ENCODE results near the gene PRR20G. TPM values are rescaled to one million over a fixed set of nuclear protein-coding genes. Genes with fewer than 3 reads are reported as not detected.

Gene PRR20G
- total RNA-seq, 5 donors from 2014 or later (not counting 1 experiment from before 2014, with no cell fraction given) = not detected

DNA sequence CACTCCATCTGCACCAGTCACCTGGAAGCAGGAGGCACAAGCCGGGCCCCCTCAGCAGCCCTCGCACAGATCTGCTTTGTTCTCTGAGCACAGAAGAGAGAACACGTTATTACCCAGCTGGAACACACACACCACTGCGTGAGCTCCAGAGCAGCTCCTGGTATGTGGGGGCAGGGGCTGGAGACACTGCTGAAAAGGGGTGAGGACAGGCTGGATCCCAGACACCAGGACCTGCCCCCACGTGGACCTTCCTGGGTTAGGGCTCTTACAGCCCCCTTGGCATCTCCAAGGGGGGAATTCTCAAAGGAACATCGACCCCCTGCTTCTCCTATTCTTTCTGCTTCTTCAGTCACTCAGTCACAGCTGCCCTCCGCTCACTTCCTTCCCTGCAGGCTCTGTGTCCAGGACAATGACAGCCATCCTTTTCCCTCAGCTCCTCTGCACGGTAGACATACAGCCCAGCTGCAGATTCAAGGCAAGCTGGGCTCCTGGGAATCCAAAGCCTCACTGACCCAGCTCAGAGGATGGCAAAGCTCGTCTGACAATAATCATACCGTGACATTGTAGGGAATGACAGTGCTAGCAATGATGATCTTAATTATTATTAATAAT, 33.7 kb downstream of the PRR20G start:
- H3K36me3 Mint-ChIP-seq = no peaks in the 10 kb centered on the region
- 45% methylated on average over 4 of the region's 10 CpGs for WGBS (ENCODE audit: insufficient coverage)
- peaks cover under 1 to 8% (median 3%) of the 10 kb centered on the region in 3 donors for H3K9me3 Mint-ChIP-seq
- ATAC-seq (replicated peaks in 1 of 4) (no peak), DNase-seq (no peak)
- no peaks in the 10 kb centered on the region for H3K4me1 ChIP-seq (ENCODE audit: control insufficient read depth in 1 of 2, extremely low read depth in 1 of 2, insufficient read depth in 2 of 2, low read length in 2 of 2)
- H3K27me3 Mint-ChIP-seq = peaks cover 2 to 5% of the 10 kb centered on the region in 2 donors
- no peaks in the 10 kb centered on the region for H3K4me1 Mint-ChIP-seq
- H3K9me3 ChIP-seq = no peaks in the 10 kb centered on the region
- ChIA-PET CTCF (no interaction called here), POLR2A (no interaction called here)
- H3K27ac Mint-ChIP-seq = no peak overlapping the region
- no peak overlapping the region for H3K27ac ChIP-seq (ENCODE audit: low read length)
- no peak overlapping the region for H3K4me3 Mint-ChIP-seq
- peaks cover 0 to 12% of the 10 kb centered on the region in 2 experiments for H3K27me3 ChIP-seq (replicated peaks in 1 of 2; ENCODE audit: control insufficient read depth in 2 of 2, extremely low read depth in 1 of 2, insufficient read depth in 2 of 2, low read length in 1 of 2)
- no peak overlapping the region for H3K4me3 ChIP-seq (ENCODE audit: control insufficient read depth in 1 of 2, extremely low read depth in 1 of 2, low read length in 1 of 2)
- no peaks in the 10 kb centered on the region for H3K36me3 ChIP-seq (ENCODE audit: control insufficient read depth in 2 of 2, extremely low read depth in 1 of 2, insufficient read depth in 1 of 2, low read length in 1 of 2)

DNA sequence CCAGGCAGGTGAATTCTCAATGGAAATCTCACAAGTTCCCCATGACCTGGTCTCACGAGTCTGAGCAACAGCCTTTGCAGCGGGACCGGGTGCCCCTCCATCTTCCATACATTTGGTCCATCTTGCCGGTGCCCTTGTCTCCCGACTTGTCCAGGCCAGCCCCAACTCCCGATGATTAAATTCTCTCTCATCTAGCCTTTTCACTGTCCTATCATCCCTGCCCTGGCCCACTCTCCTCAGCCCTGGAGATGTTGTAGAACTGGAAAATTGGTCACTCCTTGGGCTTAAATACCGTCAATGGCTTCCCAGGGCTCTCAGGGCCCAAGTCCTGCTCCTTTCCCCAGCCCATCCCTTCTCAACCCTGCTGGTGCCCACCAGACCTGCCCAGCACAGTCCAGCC, 34.4 kb downstream of the PRR20G start:
- Mint-ChIP-seq H3K4me1 (no peaks in the 10 kb centered on the region), H3K9me3 (peaks cover 4 to 13% (median 5%) of the 10 kb centered on the region in 3 donors), H3K4me3 (no peak overlapping the region), H3K27me3 (peaks cover 2 to 5% of the 10 kb centered on the region in 2 donors), H3K36me3 (no peaks in the 10 kb centered on the region), H3K27ac (no peak overlapping the region)
- no peaks in the 10 kb centered on the region for H3K9me3 ChIP-seq
- WGBS (ENCODE audit: insufficient coverage) = 83% methylated on average over 4 of the region's 7 CpGs
- peaks cover 0 to 12% of the 10 kb centered on the region in 2 experiments for H3K27me3 ChIP-seq (replicated peaks in 1 of 2; ENCODE audit: control insufficient read depth in 2 of 2, extremely low read depth in 1 of 2, insufficient read depth in 2 of 2, low read length in 1 of 2)
- ATAC-seq (replicated peaks in 1 of 4) (no peak), DNase-seq (no peak)
- no peaks in the 10 kb centered on the region for H3K4me1 ChIP-seq (ENCODE audit: control insufficient read depth in 1 of 2, extremely low read depth in 1 of 2, insufficient read depth in 2 of 2, low read length in 2 of 2)
- CTCF ChIA-PET = no interaction called here
- no peak overlapping the region for H3K4me3 ChIP-seq (ENCODE audit: control insufficient read depth in 1 of 2, extremely low read depth in 1 of 2, low read length in 1 of 2)
- no peak overlapping the region for H3K27ac ChIP-seq (ENCODE audit: low read length)
- no peaks in the 10 kb centered on the region for H3K36me3 ChIP-seq (ENCODE audit: control insufficient read depth in 2 of 2, extremely low read depth in 1 of 2, insufficient read depth in 1 of 2, low read length in 1 of 2)
- POLR2A ChIA-PET = no interaction called here

DNA sequence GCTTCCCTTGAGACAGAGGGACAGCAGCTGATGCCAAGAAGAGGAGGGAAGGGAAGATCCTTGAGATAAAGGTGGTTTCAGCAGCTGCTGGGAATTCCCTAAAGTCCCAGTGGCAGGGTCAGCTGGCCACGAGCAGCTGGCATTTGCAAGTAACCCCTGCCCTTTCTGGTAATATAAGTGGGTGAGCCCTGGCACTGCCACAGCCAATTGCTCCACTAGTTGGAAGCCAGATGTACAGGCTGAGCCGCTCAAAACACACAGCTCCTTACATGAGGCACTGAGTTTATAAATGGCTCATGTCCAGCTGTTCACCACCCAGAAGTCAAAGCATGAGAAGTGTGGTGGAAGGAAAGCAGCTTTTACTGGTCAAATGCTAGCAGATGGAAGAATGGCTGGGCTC, 35.4 kb downstream of the PRR20G start:
- DNase-seq (no peak), ATAC-seq (replicated peaks in 1 of 4) (no peak)
- Histone ChIP-seq H3K4me1 (ENCODE audit: control insufficient read depth in 1 of 2, extremely low read depth in 1 of 2, insufficient read depth in 2 of 2, low read length in 2 of 2) (no peaks in the 10 kb centered on the region), H3K9me3 (peaks cover 2% of the 10 kb centered on the region), H3K27me3 (replicated peaks in 1 of 2; ENCODE audit: control insufficient read depth in 2 of 2, extremely low read depth in 1 of 2, insufficient read depth in 2 of 2, low read length in 1 of 2) (peaks cover 0 to 9% of the 10 kb centered on the region in 2 experiments), H3K4me3 (ENCODE audit: control insufficient read depth in 1 of 2, extremely low read depth in 1 of 2, low read length in 1 of 2) (no peak overlapping the region), H3K27ac (ENCODE audit: low read length) (no peak overlapping the region), H3K36me3 (ENCODE audit: control insufficient read depth in 2 of 2, extremely low read depth in 1 of 2, insufficient read depth in 1 of 2, low read length in 1 of 2) (no peaks in the 10 kb centered on the region)
- Mint-ChIP-seq H3K9me3 (peaks cover 4 to 23% (median 12%) of the 10 kb centered on the region in 3 donors), H3K27me3 (peaks cover 2 to 5% of the 10 kb centered on the region in 2 donors), H3K36me3 (no peaks in the 10 kb centered on the region), H3K4me3 (no peak overlapping the region), H3K4me1 (no peaks in the 10 kb centered on the region), H3K27ac (no peak overlapping the region)
- ChIA-PET POLR2A (no interaction called here), CTCF (no interaction called here)
- WGBS (ENCODE audit: insufficient coverage) = 43% methylated on average over 1 of the region's 2 CpGs

DNA sequence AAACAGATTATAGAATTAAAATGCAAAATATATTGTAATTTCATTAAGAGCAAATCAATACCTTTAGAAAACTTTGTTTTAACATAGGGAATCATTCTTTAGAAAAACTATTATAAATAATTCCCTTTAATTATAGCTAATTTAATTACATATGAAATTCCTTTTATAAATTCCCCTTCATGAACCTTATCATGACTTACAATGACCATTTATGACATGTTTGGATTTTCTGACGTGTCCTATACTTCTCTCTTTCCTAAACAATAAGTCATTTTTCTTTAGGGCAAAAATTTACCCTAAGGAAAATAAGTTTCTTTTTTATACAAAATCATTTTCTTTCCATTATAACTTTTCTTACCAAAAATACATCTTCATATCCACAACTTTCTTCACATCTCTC, 37.8 kb downstream of the PRR20G start:
- H3K4me1 ChIP-seq (ENCODE audit: control insufficient read depth in 1 of 2, extremely low read depth in 1 of 2, insufficient read depth in 2 of 2, low read length in 2 of 2) = no peaks in the 10 kb centered on the region
- Mint-ChIP-seq H3K9me3 (peaks cover 17 to 47% (median 35%) of the 10 kb centered on the region in 3 donors), H3K27ac (no peak overlapping the region), H3K27me3 (peaks cover 2 to 5% of the 10 kb centered on the region in 2 donors), H3K36me3 (no peaks in the 10 kb centered on the region), H3K4me1 (no peaks in the 10 kb centered on the region), H3K4me3 (no peak overlapping the region)
- POLR2A ChIA-PET = no interaction called here
- WGBS (ENCODE audit: insufficient coverage) = 40% methylated on average over 1 of the region's 1 CpG
- peaks cover 0 to 2% of the 10 kb centered on the region in 2 experiments for H3K27me3 ChIP-seq (replicated peaks in 1 of 2; ENCODE audit: control insufficient read depth in 2 of 2, extremely low read depth in 1 of 2, insufficient read depth in 2 of 2, low read length in 1 of 2)
- H3K27ac ChIP-seq (ENCODE audit: low read length) = no peak overlapping the region
- DNase-seq (no peak), ATAC-seq (replicated peaks in 1 of 4) (no peak)
- no peaks in the 10 kb centered on the region for H3K36me3 ChIP-seq (ENCODE audit: control insufficient read depth in 2 of 2, extremely low read depth in 1 of 2, insufficient read depth in 1 of 2, low read length in 1 of 2)
- peaks cover 6% of the 10 kb centered on the region for H3K9me3 ChIP-seq
- CTCF ChIA-PET = no interaction called here
- no peak overlapping the region for H3K4me3 ChIP-seq (ENCODE audit: control insufficient read depth in 1 of 2, extremely low read depth in 1 of 2, low read length in 1 of 2)

DNA sequence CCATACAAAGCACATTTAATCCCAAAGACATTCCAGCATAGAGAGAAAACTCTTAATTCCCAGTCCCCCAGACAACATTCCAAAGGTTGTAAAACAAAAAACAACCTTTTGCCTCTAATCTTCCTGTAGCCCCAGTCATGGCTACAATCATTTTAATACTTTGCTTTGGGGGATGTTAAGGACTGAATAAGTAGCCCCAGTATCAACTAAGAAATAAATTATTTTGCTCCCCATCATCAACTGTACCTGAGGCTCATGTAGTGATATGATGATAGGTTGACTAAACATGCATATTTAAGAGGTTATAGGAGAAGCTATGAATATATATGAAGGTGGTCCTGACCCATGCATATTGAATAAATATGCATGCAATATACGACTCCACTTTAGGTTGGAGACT, 40.6 kb downstream of the PRR20G start:
- no peak for ATAC-seq (replicated peaks in 1 of 4)
- H3K9me3 Mint-ChIP-seq = peaks cover 24 to 56% (median 47%) of the 10 kb centered on the region in 3 donors
- H3K9me3 ChIP-seq = peaks cover 6% of the 10 kb centered on the region

DNA sequence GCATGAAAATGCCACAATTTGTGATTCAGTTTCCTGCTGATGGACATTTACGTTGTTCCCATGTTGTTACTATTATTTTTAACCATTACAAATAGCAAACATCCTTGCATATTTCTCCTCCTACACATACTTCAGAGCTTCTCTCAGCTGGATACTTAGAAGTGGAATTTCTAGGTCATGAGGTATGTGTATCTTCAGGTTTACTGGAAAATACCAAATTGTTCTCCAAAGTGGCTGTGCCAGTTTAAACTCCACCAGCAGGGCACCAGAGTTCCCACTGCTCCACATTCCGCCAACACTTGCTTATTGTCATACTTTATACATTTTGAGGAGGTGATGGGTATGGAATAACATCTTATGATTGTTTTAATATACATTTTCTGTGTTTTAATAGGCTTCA, 49.2 kb downstream of the PRR20G start:
- DNase-seq = no peak
- ChIA-PET CTCF (no interaction called here), POLR2A (no interaction called here)
- H3K9me3 Mint-ChIP-seq = peaks cover 5 to 16% (median 14%) of the 10 kb centered on the region in 3 donors
- H3K4me1 ChIP-seq (ENCODE audit: control insufficient read depth in 1 of 2, extremely low read depth in 1 of 2, insufficient read depth in 2 of 2, low read length in 2 of 2) = no peaks in the 10 kb centered on the region
- no peaks in the 10 kb centered on the region for H3K9me3 ChIP-seq
- H3K4me3 Mint-ChIP-seq = no peak overlapping the region
- no peak overlapping the region for H3K27ac Mint-ChIP-seq
- no peak overlapping the region for H3K4me3 ChIP-seq (ENCODE audit: control insufficient read depth in 1 of 2, extremely low read depth in 1 of 2, low read length in 1 of 2)
- H3K27ac ChIP-seq (ENCODE audit: low read length) = no peak overlapping the region
- no peaks in the 10 kb centered on the region for H3K36me3 ChIP-seq (ENCODE audit: control insufficient read depth in 2 of 2, extremely low read depth in 1 of 2, insufficient read depth in 1 of 2, low read length in 1 of 2)
- H3K36me3 Mint-ChIP-seq = no peaks in the 10 kb centered on the region
- no peaks in the 10 kb centered on the region for H3K4me1 Mint-ChIP-seq
- peaks cover 6 to 13% of the 10 kb centered on the region in 2 donors for H3K27me3 Mint-ChIP-seq
- no CpG with 5 or more reads among the region's 2 CpGs for WGBS (ENCODE audit: insufficient coverage)
- no peak for ATAC-seq (replicated peaks in 1 of 4)
- H3K27me3 ChIP-seq (replicated peaks in 1 of 2; ENCODE audit: control insufficient read depth in 2 of 2, extremely low read depth in 1 of 2, insufficient read depth in 2 of 2, low read length in 1 of 2) = peaks cover 2 to 9% of the 10 kb centered on the region in 2 experiments

More for the DNA sequence above, 40.6 kb downstream of the PRR20G start:
- Mint-ChIP-seq H3K27me3 (no peaks in the 10 kb centered on the region), H3K36me3 (no peaks in the 10 kb centered on the region), H3K4me1 (no peaks in the 10 kb centered on the region), H3K27ac (no peak overlapping the region), H3K4me3 (no peak overlapping the region)
- no peak overlapping the region for H3K4me3 ChIP-seq (ENCODE audit: control insufficient read depth in 1 of 2, extremely low read depth in 1 of 2, low read length in 1 of 2)
- no peak overlapping the region for H3K27ac ChIP-seq (ENCODE audit: low read length)
- no peaks in the 10 kb centered on the region for H3K36me3 ChIP-seq (ENCODE audit: control insufficient read depth in 2 of 2, extremely low read depth in 1 of 2, insufficient read depth in 1 of 2, low read length in 1 of 2)
- ChIA-PET POLR2A (no interaction called here), CTCF (no interaction called here)
- WGBS (ENCODE audit: insufficient coverage) = 86% methylated on average over 1 of the region's 1 CpG
- H3K27me3 ChIP-seq (replicated peaks in 1 of 2; ENCODE audit: control insufficient read depth in 2 of 2, extremely low read depth in 1 of 2, insufficient read depth in 2 of 2, low read length in 1 of 2) = no peaks in the 10 kb centered on the region
- no peak for DNase-seq
- no peaks in the 10 kb centered on the region for H3K4me1 ChIP-seq (ENCODE audit: control insufficient read depth in 1 of 2, extremely low read depth in 1 of 2, insufficient read depth in 2 of 2, low read length in 2 of 2)

DNA sequence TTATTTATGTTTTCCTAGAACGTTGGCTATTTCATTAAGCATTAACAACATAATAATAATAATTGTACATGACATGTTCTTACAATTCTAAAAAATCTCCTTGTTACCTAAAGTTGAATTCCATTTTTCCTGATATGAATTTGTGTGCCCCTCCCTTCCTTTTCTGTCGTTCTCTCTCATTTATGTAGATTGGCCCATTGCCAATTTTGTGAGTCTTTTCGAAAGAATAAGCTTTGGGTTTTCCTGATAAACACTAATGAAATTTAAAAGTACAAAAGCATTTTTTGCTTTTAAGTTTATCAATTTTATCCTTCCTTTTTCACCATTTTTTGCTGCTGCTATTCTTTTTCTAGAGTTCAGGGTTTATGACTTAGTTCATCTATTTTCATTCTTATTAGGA, 50.0 kb downstream of the PRR20G start:
- Mint-ChIP-seq H3K27ac (no peak overlapping the region), H3K27me3 (peaks cover 9 to 15% of the 10 kb centered on the region in 2 donors), H3K4me1 (no peaks in the 10 kb centered on the region), H3K36me3 (no peaks in the 10 kb centered on the region), H3K4me3 (no peak overlapping the region), H3K9me3 (peaks cover 5 to 19% (median 12%) of the 10 kb centered on the region in 3 donors)
- DNase-seq (no peak), ATAC-seq (replicated peaks in 1 of 4) (no peak)
- WGBS (ENCODE audit: insufficient coverage) = no CpG with 5 or more reads among the region's 3 CpGs
- CTCF ChIA-PET = no interaction called here
- Histone ChIP-seq H3K4me1 (ENCODE audit: control insufficient read depth in 1 of 2, extremely low read depth in 1 of 2, insufficient read depth in 2 of 2, low read length in 2 of 2) (no peaks in the 10 kb centered on the region), H3K9me3 (no peaks in the 10 kb centered on the region), H3K27me3 (replicated peaks in 1 of 2; ENCODE audit: control insufficient read depth in 2 of 2, extremely low read depth in 1 of 2, insufficient read depth in 2 of 2, low read length in 1 of 2) (peaks cover 2 to 12% of the 10 kb centered on the region in 2 experiments), H3K27ac (ENCODE audit: low read length) (no peak overlapping the region), H3K4me3 (ENCODE audit: control insufficient read depth in 1 of 2, extremely low read depth in 1 of 2, low read length in 1 of 2) (no peak overlapping the region), H3K36me3 (ENCODE audit: control insufficient read depth in 2 of 2, extremely low read depth in 1 of 2, insufficient read depth in 1 of 2, low read length in 1 of 2) (no peaks in the 10 kb centered on the region)
- POLR2A ChIA-PET = no interaction called here

All from T-cell (primary cell).